GM04504 (cell line): Measurements from ENCODE around the gene TFEB.

Experiments
- DNase-seq: peaks from one replicate; pipeline ENCODE4 v3.0.0-alpha.2; 2012; ENCODE audit warnings: low read depth

TFEB gene

GRCh38 chr6:41638002-41638934 lies 97.1 kb downstream of the TFEB start, which contains the start of gene MDFI:
TSS of gene MDFI (plus strand) at chr6:41638468. CDS start at chr6:41638750, 282 bp downstream.
- DNase-seq: no peak

- no peak for DNase-seq
Measured at GRCh38 chr6:41637194-41638001, 98.0 kb downstream of the TFEB start.

- no peak for DNase-seq
Measured at GRCh38 chr6:41636833-41637193, 98.6 kb downstream of the TFEB start.

GRCh38 chr6:41635365-41635764 lies 100.0 kb downstream of the TFEB start:
- no peak for DNase-seq

GRCh38 chr6:41634657-41635056 lies 100.8 kb downstream of the TFEB start:
- DNase-seq: no peak
